Measurements from ENCODE around the gene WWC2. TPM values are rescaled to one million over a fixed set of nuclear protein-coding genes. Genes with fewer than 3 reads are reported as not detected.

WWC2 gene
- total RNA-seq, 1 donor from 2014 or later = 46.2 TPM

DNA sequence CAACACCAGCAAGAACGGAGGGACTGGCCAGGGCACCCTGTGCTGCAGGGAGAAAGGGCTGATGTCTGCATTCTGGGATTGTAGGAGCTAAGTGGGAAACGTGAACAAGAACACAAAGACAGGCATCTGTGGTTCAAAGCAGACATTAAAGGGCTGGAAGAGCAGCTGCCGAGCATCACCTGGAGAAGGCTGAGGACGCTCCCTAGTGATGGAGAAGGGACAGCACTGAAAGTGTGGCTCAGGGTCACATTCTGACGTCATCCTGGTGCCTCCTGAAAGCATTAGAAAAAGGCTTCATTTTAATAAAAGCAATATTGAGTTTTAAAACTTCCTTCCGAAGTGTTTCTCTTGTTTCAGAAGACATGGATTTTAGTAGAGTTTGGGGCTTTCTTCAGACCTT lies 158.8 kb downstream of the WWC2 start:
- no peak overlapping the region for H3K4me3 ChIP-seq (ENCODE audit: low read depth, low read length)
- no peak for DNase-seq (ENCODE audit: low read depth)
- TF ChIP-seq CTCF (conservative IDR thresholded peaks at IDR 0.05; ENCODE audit: low read depth, low read length) = no peak

DNA sequence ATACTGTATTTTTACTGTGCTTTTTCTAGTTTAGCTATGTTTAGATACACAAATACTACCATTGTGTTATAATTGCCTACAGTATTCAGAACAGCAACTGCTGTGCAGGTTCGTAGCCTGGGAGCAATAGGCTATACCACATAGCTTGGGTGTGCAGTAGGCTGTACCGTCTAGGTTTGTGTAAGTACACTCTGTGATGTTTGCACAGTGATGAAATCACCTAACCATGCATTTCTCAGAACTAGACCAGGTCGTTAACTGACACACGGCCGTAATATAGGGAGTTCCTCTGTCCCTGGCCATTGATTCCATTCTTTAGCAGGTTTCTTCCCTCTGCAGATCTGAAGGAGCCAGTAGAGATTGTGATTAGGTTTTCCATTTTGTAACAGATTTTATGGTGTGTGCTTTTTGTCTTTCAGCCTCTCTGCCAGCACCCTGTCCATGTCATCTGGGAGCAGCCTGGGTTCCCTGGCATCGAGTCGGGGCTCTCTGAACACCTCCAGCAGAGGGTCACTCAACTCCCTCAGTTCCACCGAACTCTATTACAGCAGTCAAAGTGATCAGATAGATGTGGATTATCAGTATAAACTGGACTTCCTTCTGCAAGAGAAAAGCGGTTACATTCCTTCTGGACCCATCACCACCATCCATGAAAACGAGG lies 161.6 kb downstream of the WWC2 start:
- H3K4me3 ChIP-seq (ENCODE audit: low read depth, low read length) = no peak overlapping the region
- no peak for DNase-seq (ENCODE audit: low read depth)
- no peak for TF ChIP-seq CTCF (conservative IDR thresholded peaks at IDR 0.05; ENCODE audit: low read depth, low read length)

- H3K4me3 ChIP-seq (ENCODE audit: low read depth, low read length) = no peak overlapping the region
- TF ChIP-seq CTCF (conservative IDR thresholded peaks at IDR 0.05; ENCODE audit: low read depth, low read length) = peak; percentile 87
- DNase-seq (ENCODE audit: low read depth) = no peak
These were observed 163.1 kb downstream of the WWC2 start for GRCh38 chr4:183261953-183262775.

GRCh38 chr4:183262776-183263100 lies 163.7 kb downstream of the WWC2 start:
- no peak for DNase-seq (ENCODE audit: low read depth)
- H3K4me3 ChIP-seq (ENCODE audit: low read depth, low read length) = no peak overlapping the region
- TF ChIP-seq CTCF (conservative IDR thresholded peaks at IDR 0.05; ENCODE audit: low read depth, low read length) = no peak

- no peak for DNase-seq (ENCODE audit: low read depth)
- TF ChIP-seq CTCF (conservative IDR thresholded peaks at IDR 0.05; ENCODE audit: low read depth, low read length) = no peak
- H3K4me3 ChIP-seq (ENCODE audit: low read depth, low read length) = no peak overlapping the region
These were observed 164.8 kb downstream of the WWC2 start for GRCh38 chr4:183263787-183264386.

GRCh38 chr4:183264614-183265013 lies 165.6 kb downstream of the WWC2 start:
- no peak for TF ChIP-seq CTCF (conservative IDR thresholded peaks at IDR 0.05; ENCODE audit: low read depth, low read length)
- H3K4me3 ChIP-seq (ENCODE audit: low read depth, low read length) = no peak overlapping the region
- DNase-seq (ENCODE audit: low read depth) = no peak

Measured in epithelial cell of proximal tubule (primary cell).